ENCODE measurements around the gene TLX2. TPM values are rescaled to one million over a fixed set of nuclear protein-coding genes. Genes with fewer than 3 reads are reported as not detected.

Gene TLX2
- polyA plus RNA-seq, 3 donors from 2014 or later = not detected

- peaks cover 0 to 1% of the 10 kb centered on the region in 2 donors for H3K4me1 Mint-ChIP-seq
- no peaks in the 10 kb centered on the region for H3K9me3 Mint-ChIP-seq
- H3K36me3 Mint-ChIP-seq = no peaks in the 10 kb centered on the region
- no peak for DNase-seq
- H3K27me3 Mint-ChIP-seq (ENCODE audit: low read depth in 3 of 3) = peaks cover 7 to 20% (median 13%) of the 10 kb centered on the region in 3 donors
- H3K27ac Mint-ChIP-seq = no peak overlapping the region
- H3K4me3 Mint-ChIP-seq = no peak overlapping the region
These were observed 52.0 kb downstream of the TLX2 start for GRCh38 chr2:74566076-74566753.

GRCh38 chr2:74566754-74567085 is 52.5 kb downstream of the TLX2 start:
- Mint-ChIP-seq H3K27ac (no peak overlapping the region), H3K27me3 (ENCODE audit: low read depth in 3 of 3) (peaks cover 7 to 19% (median 13%) of the 10 kb centered on the region in 3 donors), H3K36me3 (no peaks in the 10 kb centered on the region), H3K9me3 (no peaks in the 10 kb centered on the region), H3K4me1 (peaks cover 0 to 1% of the 10 kb centered on the region in 2 donors), H3K4me3 (no peak overlapping the region)
- no peak for DNase-seq

Other genes starting within 250 kb of the TLX2 start
- gene SLC4A5, start 171.0 kb upstream of the TLX2 start, polyA plus RNA-seq = not detected
- gene DCTN1, start 134.1 kb upstream of the TLX2 start, polyA plus RNA-seq = 100 to 1,000 TPM in 1 of 3 donors, 10 to 100 TPM in 2; 38.0 to 106 (median 50.9) TPM
- gene C2orf81, start 92.8 kb upstream of the TLX2 start, polyA plus RNA-seq = 1 to 10 TPM in 2 of 3 donors, not detected in 1; 1.6 TPM
- 10 to 100 TPM; 38.0 to 94.8 (median 47.7) TPM for gene WDR54, start 92.7 kb upstream of the TLX2 start, polyA plus RNA-seq
- gene RTKN, start 72.5 kb upstream of the TLX2 start, polyA plus RNA-seq = 10 to 100 TPM in 1 of 3 donors, 1 to 10 TPM in 2; 5.8 to 10.8 (median 8.4) TPM
- gene INO80B, start 59.4 kb upstream of the TLX2 start, polyA plus RNA-seq = 10 to 100 TPM in 1 of 3 donors, 1 to 10 TPM in 2; 3.9 to 11.1 (median 9.3) TPM
- 10 to 100 TPM; 45.6 to 56.1 (median 54.0) TPM for gene WBP1, start 56.0 kb upstream of the TLX2 start, polyA plus RNA-seq
- gene MOGS, start 49.1 kb upstream of the TLX2 start, polyA plus RNA-seq = 10 to 100 TPM; 45.1 to 73.5 (median 46.7) TPM
- 100 to 1,000 TPM in 2 of 3 donors, 10 to 100 TPM in 1; 83.8 to 152 (median 119) TPM for gene MRPL53, start 41.8 kb upstream of the TLX2 start, polyA plus RNA-seq
- 10 to 100 TPM in 1 of 3 donors, 1 to 10 TPM in 2; 4.1 to 16.6 (median 4.4) TPM for gene CCDC142, start 31.5 kb upstream of the TLX2 start, polyA plus RNA-seq
- gene TTC31, start 31.4 kb upstream of the TLX2 start, polyA plus RNA-seq = 10 to 100 TPM; 15.9 to 35.1 (median 31.9) TPM
- not detected for gene LBX2, start 14.8 kb upstream of the TLX2 start, polyA plus RNA-seq
- gene PCGF1, start 6.8 kb upstream of the TLX2 start, polyA plus RNA-seq = 10 to 100 TPM; 18.8 to 22.8 (median 19.5) TPM
- gene DQX1, start 11.8 kb downstream of the TLX2 start, polyA plus RNA-seq = not detected
- gene AUP1, start 15.3 kb downstream of the TLX2 start, polyA plus RNA-seq = 100 to 1,000 TPM; 107 to 126 (median 118) TPM
- 10 to 100 TPM; 26.5 to 27.2 (median 27.0) TPM for gene HTRA2, start 15.5 kb downstream of the TLX2 start, polyA plus RNA-seq
- under 1 TPM in 2 of 3 donors, not detected in 1; 0.19 to 0.22 TPM for gene LOXL3, start 39.5 kb downstream of the TLX2 start, polyA plus RNA-seq
- 10 to 100 TPM; 18.4 to 42.7 (median 28.4) TPM for gene DOK1, start 40.3 kb downstream of the TLX2 start, polyA plus RNA-seq
- not detected for gene M1AP, start 133.9 kb downstream of the TLX2 start, polyA plus RNA-seq
- gene SEMA4F, start 139.8 kb downstream of the TLX2 start, polyA plus RNA-seq = 1 to 10 TPM; 3.7 to 9.5 (median 6.7) TPM